Activated CD4-positive, alpha-beta memory T cell treated with anti-CD3 and anti-CD28 coated beads for 36 hours (primary cell): Measurements from ENCODE around the gene ABCB10. TPM values are rescaled to one million over a fixed set of nuclear protein-coding genes. Genes with fewer than 3 reads are reported as not detected.
"Not testable (repeated sequence)": the region's sequence is repeated elsewhere in the genome, so short reads cannot be mapped to it uniquely, and the experiment has no call there.

Experiments used
- CTCF ChIA-PET: fragments of 350-600 bp; sonication (Branson Sonifier 250); formaldehyde crosslinking; loops from one replicate; lab custom pipeline; 2021; ENCODE audit warnings: antibody characterized with exemption, inconsistent platforms; lab: Charles Lee
- POLR2A ChIA-PET: fragments of 350-600 bp; sonication (Branson Sonifier 250); formaldehyde crosslinking; loops from one replicate; lab custom pipeline; 2021; ENCODE audit warnings: antibody characterized with exemption; lab: Charles Lee
- DNase-seq: peaks from one replicate; pipeline ENCODE4 v3.0.0-alpha.2; 2020
- H3K27ac Mint-ChIP-seq: one replicate; pipeline ENCODE4 v1.8.0; 2021; ENCODE audit warnings: mixed read lengths
- H3K27me3 Mint-ChIP-seq: one replicate; pipeline ENCODE4 v1.8.0; 2021; ENCODE audit warnings: mixed read lengths
- H3K36me3 Mint-ChIP-seq: one replicate; pipeline ENCODE4 v1.8.0; 2021; ENCODE audit warnings: mixed read lengths
- H3K4me1 Mint-ChIP-seq: one replicate; pipeline ENCODE4 v1.8.0; 2021; ENCODE audit warnings: low read depth, mixed read lengths
- H3K4me3 Mint-ChIP-seq: one replicate; pipeline ENCODE4 v1.8.0; 2021; ENCODE audit warnings: mild to moderate bottlenecking, mixed read lengths
- H3K9me3 Mint-ChIP-seq: one replicate; pipeline ENCODE4 v1.8.0; 2021; ENCODE audit warnings: mixed read lengths
- intact Hi-C: fragments of 100-400 bp; cut with micrococcal nuclease; formaldehyde crosslinking; loops from one replicate; pipeline ENCODE4 v1.15.1; 2023
- total RNA-seq, 2 experiments: library from RNA; stranded (reverse); gene quantifications; one replicate each; pipeline ENCODE4 v1.2.3, GENCODE V29; 2021

Gene ABCB10
- total RNA-seq, result 10 to 100 TPM; 30.8 to 31.0 TPM

GRCh38 chr1:229558460-229559335 lies at the start of gene ABCB10:
TSS of gene ABCB10 (minus strand) at chr1:229558707. CDS start at chr1:229558652, 55 bp downstream.
- ChIA-PET CTCF (interaction anchor here (0.6 to 1.5 kb wide), 12 partner anchors 28 to 770 kb away, joined by 3 to 16 read pairs (median 4); partner anchors contain the start of genes CCSAP, NUP133, TAF5L and URB2), POLR2A (interaction anchor here (0.6 to 3.6 kb wide), 8 partner anchors 22 to 551 kb away, joined by 3 to 17 read pairs (median 4); partner anchors contain the start of genes NUP133, TAF5L and URB2)

GRCh38 chr1:229607370-229607769 lies 48.9 kb upstream of the ABCB10 start:
- peaks cover 65% of the 10 kb centered on the region for H3K36me3 Mint-ChIP-seq
- DNase-seq, result no peak
- no peaks in the 10 kb centered on the region for H3K27me3 Mint-ChIP-seq
- H3K9me3 Mint-ChIP-seq, result no peaks in the 10 kb centered on the region
- peaks cover 12% of the 10 kb centered on the region for H3K4me1 Mint-ChIP-seq
- intact Hi-C loops, result no loop called here
- ChIA-PET POLR2A (no interaction called here), CTCF (no interaction called here)
- H3K4me3 Mint-ChIP-seq, result no peak overlapping the region
- no peak overlapping the region for H3K27ac Mint-ChIP-seq

More at GRCh38 chr1:229558460-229559335, at the start of gene ABCB10:
- Mint-ChIP-seq H3K4me1 (peaks cover 37% of the 10 kb centered on the region), H3K9me3 (no peaks in the 10 kb centered on the region), H3K36me3 (peaks cover 2% of the 10 kb centered on the region), H3K27ac (peak within 1 kb of the TSS; percentile 87), H3K27me3 (no peaks in the 10 kb centered on the region), H3K4me3 (peak within 1 kb of the TSS; percentile 91)
- DNase-seq, result peak; percentile 95
- intact Hi-C loops, result loop anchor here (1.0 to 5.0 kb wide), 7 partner anchors 50 to 748 kb away; partner anchors contain the start of genes CCSAP, NUP133, RAB4A and TAF5L

- Mint-ChIP-seq H3K36me3 (peaks cover 53% of the 10 kb centered on the region), H3K4me3 (no peak overlapping the region), H3K27me3 (no peaks in the 10 kb centered on the region), H3K4me1 (peaks cover 16% of the 10 kb centered on the region), H3K27ac (no peak overlapping the region), H3K9me3 (no peaks in the 10 kb centered on the region)
- ChIA-PET CTCF (no interaction called here), POLR2A (no interaction called here)
- DNase-seq, result no peak
- intact Hi-C loops, result no loop called here
Observed at GRCh38 chr1:229603371-229604005, 45.0 kb upstream of the ABCB10 start.

DNA sequence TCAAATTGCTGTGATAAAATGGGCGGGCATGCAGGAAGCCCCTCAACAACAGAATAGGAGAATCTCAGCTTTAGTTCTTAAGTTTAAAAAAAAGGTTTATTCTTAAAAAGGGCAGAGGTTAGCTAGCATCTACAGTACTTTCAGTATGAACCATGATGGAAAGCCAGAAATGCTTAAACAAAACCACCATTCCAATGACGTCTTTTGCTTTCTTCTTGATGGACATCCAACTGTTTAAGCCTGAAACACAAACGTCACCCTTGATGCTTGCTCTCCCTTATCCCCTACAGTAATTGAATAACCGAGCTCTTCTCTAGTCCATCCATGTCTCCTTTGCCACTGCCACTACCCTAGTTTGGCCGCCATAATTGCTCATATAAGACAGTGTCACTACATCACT lies 41.7 kb upstream of the ABCB10 start:
- peaks cover 17% of the 10 kb centered on the region for H3K4me1 Mint-ChIP-seq
- intact Hi-C loops, result no loop called here
- H3K27ac Mint-ChIP-seq, result no peak overlapping the region
- ChIA-PET CTCF (interaction anchor here (0.7 kb wide), 1 partner anchor 35 kb away, joined by 3 read pairs; no protein-coding TSS in a partner anchor), POLR2A (no interaction called here)
- peaks cover 38% of the 10 kb centered on the region for H3K36me3 Mint-ChIP-seq
- no peaks in the 10 kb centered on the region for H3K9me3 Mint-ChIP-seq
- H3K4me3 Mint-ChIP-seq, result no peak overlapping the region
- H3K27me3 Mint-ChIP-seq, result no peaks in the 10 kb centered on the region
- DNase-seq, result no peak

DNA sequence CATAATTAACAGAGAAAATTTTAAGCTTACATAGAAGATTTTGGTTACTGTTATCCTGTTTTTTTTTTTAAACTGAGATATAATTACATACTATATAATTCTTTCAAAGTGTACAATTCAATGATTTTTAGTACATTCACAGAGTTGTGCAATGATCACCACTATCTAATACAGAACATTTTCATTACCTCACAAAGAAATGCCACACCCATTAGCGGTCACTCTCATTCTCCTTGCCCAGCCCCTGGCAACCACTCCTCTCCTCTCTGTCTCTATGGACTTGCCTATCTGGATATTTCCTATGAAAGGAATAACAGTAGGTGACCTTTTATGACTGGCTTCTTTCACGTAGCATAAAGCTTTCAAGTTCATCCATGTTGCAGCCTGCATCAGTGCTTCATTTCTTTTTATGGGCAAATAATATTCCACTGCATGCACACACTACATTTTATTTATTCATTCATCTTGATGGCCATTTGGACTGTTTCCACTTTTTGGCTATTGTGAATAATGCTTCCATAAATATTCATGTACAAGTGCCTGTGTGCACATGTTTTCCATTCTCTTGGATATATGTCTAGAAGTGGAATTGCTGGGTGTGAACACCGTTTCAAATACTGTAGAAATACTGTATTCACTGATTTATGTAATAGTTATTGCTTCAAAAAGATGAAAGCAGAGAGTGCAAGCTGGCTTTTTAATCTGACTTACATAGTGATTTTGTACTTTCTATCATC lies 40.9 kb upstream of the ABCB10 start:
- ChIA-PET CTCF (no interaction called here), POLR2A (no interaction called here)
- H3K9me3 Mint-ChIP-seq, result no peaks in the 10 kb centered on the region
- H3K4me3 Mint-ChIP-seq, result no peak overlapping the region
- no peak for DNase-seq
- H3K27me3 Mint-ChIP-seq, result no peaks in the 10 kb centered on the region
- intact Hi-C loops, result no loop called here
- H3K27ac Mint-ChIP-seq, result no peak overlapping the region
- peaks cover 39% of the 10 kb centered on the region for H3K36me3 Mint-ChIP-seq
- peaks cover 17% of the 10 kb centered on the region for H3K4me1 Mint-ChIP-seq

GRCh38 chr1:229597877-229598276 lies 39.4 kb upstream of the ABCB10 start:
- H3K36me3 Mint-ChIP-seq, result peaks cover 41% of the 10 kb centered on the region
- H3K27ac Mint-ChIP-seq, result no peak overlapping the region
- CTCF ChIA-PET, result no interaction called here

GRCh38 chr1:229596925-229597699 lies 38.6 kb upstream of the ABCB10 start:
- peaks cover 34% of the 10 kb centered on the region for H3K36me3 Mint-ChIP-seq
- DNase-seq, result no peak
- no peaks in the 10 kb centered on the region for H3K27me3 Mint-ChIP-seq
- H3K27ac Mint-ChIP-seq, result no peak overlapping the region
- no peak overlapping the region for H3K4me3 Mint-ChIP-seq
- intact Hi-C loops, result no loop called here
- peaks cover 17% of the 10 kb centered on the region for H3K4me1 Mint-ChIP-seq
- ChIA-PET CTCF (no interaction called here), POLR2A (no interaction called here)
- H3K9me3 Mint-ChIP-seq, result no peaks in the 10 kb centered on the region

More at GRCh38 chr1:229597877-229598276, 39.4 kb upstream of the ABCB10 start:
- Mint-ChIP-seq H3K4me3 (no peak overlapping the region), H3K27me3 (no peaks in the 10 kb centered on the region), H3K4me1 (peaks cover 17% of the 10 kb centered on the region), H3K9me3 (no peaks in the 10 kb centered on the region)
- no peak for DNase-seq
- POLR2A ChIA-PET, result interaction anchor here (0.6 kb wide), 1 partner anchor 113 kb away, joined by 5 read pairs; no protein-coding TSS in a partner anchor
- intact Hi-C loops, result no loop called here

- CTCF ChIA-PET, H3K27ac Mint-ChIP-seq, H3K27me3 Mint-ChIP-seq, intact Hi-C loops, H3K4me3 Mint-ChIP-seq, H3K9me3 Mint-ChIP-seq, DNase-seq: not testable (repeated sequence)
- peaks cover 17% of the 10 kb centered on the region for H3K4me1 Mint-ChIP-seq
- POLR2A ChIA-PET, result interaction anchor here (0.6 kb wide), 1 partner anchor 17 kb away, joined by 7 read pairs; no protein-coding TSS in a partner anchor
- H3K36me3 Mint-ChIP-seq, result peaks cover 27% of the 10 kb centered on the region
Observed at GRCh38 chr1:229595876-229596275, 37.4 kb upstream of the ABCB10 start.

DNA sequence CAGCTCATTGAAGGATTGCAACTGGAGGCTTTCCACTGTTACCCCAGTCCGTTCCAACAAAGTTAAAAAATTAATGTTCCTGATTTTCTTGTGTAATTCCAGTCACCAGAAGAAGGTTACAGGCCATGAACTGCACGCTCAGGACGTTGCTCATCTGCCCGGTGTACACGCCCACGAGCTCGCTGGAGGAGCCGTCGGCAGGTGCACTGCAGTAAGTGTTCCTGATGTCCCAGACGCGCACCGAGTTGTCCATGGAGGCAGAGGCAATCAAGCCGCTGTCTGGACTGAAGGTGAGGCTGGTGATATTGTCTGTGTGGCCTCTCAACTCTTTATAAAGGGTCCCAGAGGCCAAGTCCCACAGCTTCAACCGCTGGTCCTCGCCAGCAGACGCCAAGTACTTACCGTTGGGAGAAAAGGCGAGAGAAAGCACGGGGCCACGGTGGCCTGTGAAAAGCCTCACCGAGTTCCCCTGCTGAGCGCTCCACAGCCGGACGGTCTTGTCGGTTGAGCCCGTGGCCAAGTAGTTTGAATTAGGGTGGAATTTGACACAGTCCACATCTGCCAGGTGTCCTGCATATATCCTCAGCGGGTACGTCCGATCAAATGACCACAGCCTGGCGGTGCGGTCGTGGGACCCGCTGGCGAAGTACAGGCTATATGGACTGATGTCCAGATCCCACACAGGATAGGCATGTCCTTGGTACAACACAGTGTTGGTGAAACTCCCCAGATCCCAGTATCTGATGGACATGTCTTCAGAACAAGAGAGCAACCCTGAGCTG lies 35.9 kb upstream of the ABCB10 start:
- Mint-ChIP-seq H3K27me3 (no peaks in the 10 kb centered on the region), H3K9me3 (no peaks in the 10 kb centered on the region), H3K4me1 (peaks cover 12% of the 10 kb centered on the region), H3K36me3 (peaks cover 23% of the 10 kb centered on the region), H3K27ac (no peak overlapping the region), H3K4me3 (no peak overlapping the region)
- CTCF ChIA-PET, result no interaction called here
- no peak for DNase-seq
- POLR2A ChIA-PET, result no interaction called here
- intact Hi-C loops, result no loop called here

DNA sequence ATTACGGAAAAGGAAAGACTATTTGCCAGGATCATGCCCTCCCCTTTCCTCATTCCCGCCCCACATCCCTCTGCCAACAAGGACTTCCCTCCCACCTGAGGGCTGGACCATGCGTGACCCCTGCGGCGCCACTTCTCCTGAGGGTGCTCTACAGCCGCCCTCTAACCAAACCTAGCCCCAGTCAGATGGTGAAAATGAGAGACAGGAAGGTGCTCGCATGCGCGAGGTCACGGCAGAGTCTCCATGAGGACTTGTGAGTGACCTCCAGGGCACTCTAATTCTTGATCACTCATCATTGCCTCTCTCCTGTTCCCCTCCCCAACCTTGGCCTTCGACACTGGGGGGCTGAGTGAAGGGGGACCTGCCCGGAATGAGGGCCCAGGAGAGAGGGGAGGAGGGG lies 35.3 kb upstream of the ABCB10 start:
- DNase-seq, result no peak
- Mint-ChIP-seq H3K36me3 (peaks cover 23% of the 10 kb centered on the region), H3K27ac (no peak overlapping the region), H3K27me3 (no peaks in the 10 kb centered on the region), H3K4me1 (peaks cover 12% of the 10 kb centered on the region), H3K4me3 (no peak overlapping the region), H3K9me3 (no peaks in the 10 kb centered on the region)
- POLR2A ChIA-PET, result no interaction called here
- intact Hi-C loops, result no loop called here
- CTCF ChIA-PET, result no interaction called here
